ENCODE results near the gene ECT2L.

GRCh38 chr6:138844192-138844591 is 48.3 kb downstream of the ECT2L start:
- TF ChIP-seq CTCF (IDR thresholded peaks at IDR 0.05) = no peak
- TF ChIP-seq POLR2A (IDR thresholded peaks at IDR 0.05) = no peak

Measured in heart left ventricle (tissue), 13 donors.